Smooth muscle cell of the brain vasculature (primary cell): ENCODE data around the gene SLC12A7.

ENCODE experiments used
- DNase-seq: peaks from one replicate; pipeline ENCODE4 v3.0.0-alpha.2; 2012; ENCODE audit warnings: low read depth, low spot score

Gene SLC12A7

GRCh38 chr5:1051366-1051720 lies 60.5 kb downstream of the SLC12A7 start:
- DNase-seq: no peak

GRCh38 chr5:1050423-1051365 lies 61.2 kb downstream of the SLC12A7 start:
- DNase-seq: no peak

- DNase-seq: no peak
Observed at GRCh38 chr5:1048861-1049838, 62.7 kb downstream of the SLC12A7 start.

- no peak for DNase-seq
Observed at GRCh38 chr5:1048162-1048721, 63.6 kb downstream of the SLC12A7 start.

GRCh38 chr5:1047332-1047965 lies 64.4 kb downstream of the SLC12A7 start:
- DNase-seq: no peak

GRCh38 chr5:1045960-1046560 lies 65.8 kb downstream of the SLC12A7 start:
- no peak for DNase-seq

GRCh38 chr5:1044117-1044516 lies 67.7 kb downstream of the SLC12A7 start:
- DNase-seq: no peak

GRCh38 chr5:1043327-1043726 lies 68.5 kb downstream of the SLC12A7 start:
- DNase-seq: no peak

- DNase-seq: no peak
Observed at GRCh38 chr5:1042626-1043025, 69.2 kb downstream of the SLC12A7 start.

GRCh38 chr5:1041225-1042143 lies 70.4 kb downstream of the SLC12A7 start:
- DNase-seq: no peak

- no peak for DNase-seq
Observed at GRCh38 chr5:1040571-1040970, 71.3 kb downstream of the SLC12A7 start.

GRCh38 chr5:1039706-1040260 lies 72.1 kb downstream of the SLC12A7 start:
- DNase-seq: no peak

- DNase-seq: no peak
Observed at GRCh38 chr5:1039210-1039548, 72.7 kb downstream of the SLC12A7 start.

- no peak for DNase-seq
Observed at GRCh38 chr5:1038417-1039209, 73.2 kb downstream of the SLC12A7 start.

GRCh38 chr5:1037671-1038416 lies 74.0 kb downstream of the SLC12A7 start:
- DNase-seq: no peak

GRCh38 chr5:1037123-1037670 lies 74.7 kb downstream of the SLC12A7 start:
- DNase-seq: no peak

GRCh38 chr5:1036504-1037122 lies 75.2 kb downstream of the SLC12A7 start:
- DNase-seq: no peak
